GM12878 (cell line): ENCODE data around the gene CIAPIN1. TPM values are rescaled to one million over a fixed set of nuclear protein-coding genes. Genes with fewer than 3 reads are reported as not detected.
"Not testable (repeated sequence)": the region's sequence is repeated elsewhere in the genome, so short reads cannot be mapped to it uniquely, and the experiment has no call there.

ENCODE experiments used
- ATAC-seq: fragments of 200-7000 bp; cut with Tn5 transposase; 3 replicates; pipeline ENCODE4 v1.9.1; 2020; ENCODE audit warnings: mild to moderate bottlenecking, moderate library complexity
- BruUV-seq: library from RNA; stranded (reverse); fragments of 400-500 nt; replicated peaks from 2 replicates; lab custom pipeline; 2021; lab: Mats Ljungman, UMichigan
- CTCF ChIA-PET: fragments of 300-600 bp; sonication (Branson Sonifier 250); formaldehyde crosslinking; extraction: SDS; loops from one replicate; lab custom pipeline; 2021; ENCODE audit warnings: inconsistent platforms; lab: Yijun Ruan, JAX
- POLR2A ChIA-PET: fragments of 350-600 bp; formaldehyde crosslinking; extraction: SDS; loops from one replicate; lab custom pipeline; 2021; ENCODE audit warnings: inconsistent platforms; lab: Charles Lee
- RAD21 ChIA-PET: fragments of 300-600 bp; sonication (Branson Sonifier 250); formaldehyde crosslinking; loops from one replicate; lab custom pipeline; 2023; ENCODE audit warnings: antibody characterized with exemption; ENCODE audit not compliant: unreplicated experiment; lab: Charles Lee
- SMC1A ChIA-PET: fragments of 300-600 bp; sonication (Branson Sonifier 250); formaldehyde crosslinking; loops from one replicate; lab custom pipeline; 2023; ENCODE audit not compliant: unreplicated experiment, uncharacterized antibody; lab: Charles Lee
- DNase-seq: peaks from one replicate; pipeline ENCODE4 v3.0.0-alpha.2; 2011; ENCODE audit warnings: low read depth, low spot score
- FAIRE-seq: peaks from 3 replicates; lab custom pipeline; 2011; peaks lifted over from hg19 to GRCh38; lab: Jason Lieb, UNC
- H2AFZ ChIP-seq: 2 replicates; pipeline ENCODE4 v1.6.0; 2011; ENCODE audit warnings: low read depth, low read length, control low read depth; ENCODE audit not compliant: control insufficient read depth
- H3K27ac ChIP-seq: 2 replicates; pipeline ENCODE4 v1.5.1; 2011; ENCODE audit warnings: control low read depth; ENCODE audit not compliant: control insufficient read depth, insufficient read depth
- H3K27me3 ChIP-seq, 2 experiments: replicated peaks in 1 of 2; 2 replicates each; pipeline versions ENCODE4 v1.6.0 to v1.6.1; 2011; ENCODE audit warnings: low read length in 1 of 2; ENCODE audit not compliant: control insufficient read depth in 2 of 2, insufficient read depth in 2 of 2
- H3K36me3 ChIP-seq, 2 experiments: 2 replicates each; pipeline ENCODE4 v1.5.1; 2011; ENCODE audit warnings: low read length in 1 of 2; ENCODE audit not compliant: control insufficient read depth in 2 of 2, insufficient read depth in 2 of 2
- H3K4me1 ChIP-seq: 2 replicates; pipeline ENCODE4 v1.6.1; 2011; ENCODE audit warnings: mild to moderate bottlenecking, low read length, moderate library complexity, mixed read lengths; ENCODE audit not compliant: control insufficient read depth, insufficient read depth
- H3K4me2 ChIP-seq: 2 replicates; pipeline ENCODE4 v1.6.0; 2011; ENCODE audit warnings: control low read depth; ENCODE audit not compliant: control insufficient read depth, insufficient read depth
- H3K4me3 ChIP-seq: fragments of 200-600 bp; sonication (generic); 2 replicates; pipeline ENCODE4 v1.5.1; 2016
- H3K79me2 ChIP-seq: 2 replicates; pipeline ENCODE4 v1.6.0; 2011; ENCODE audit warnings: low read length; ENCODE audit not compliant: control insufficient read depth, insufficient read depth
- H3K9ac ChIP-seq: 2 replicates; pipeline ENCODE4 v1.8.0; 2011; ENCODE audit warnings: low read length, control low read depth, mixed read lengths; ENCODE audit not compliant: control insufficient read depth, insufficient read depth
- H3K9me3 ChIP-seq: replicated peaks from 3 replicates; pipeline ENCODE4 v1.5.1; 2011; ENCODE audit warnings: mild to moderate bottlenecking, low read length; ENCODE audit not compliant: control insufficient read depth, insufficient read depth
- H4K20me1 ChIP-seq: 2 replicates; pipeline ENCODE4 v1.6.0; 2011; ENCODE audit not compliant: control insufficient read depth, insufficient read depth
- BRCA1 ChIP-seq: IDR thresholded peaks from 2 replicates; pipeline ENCODE4 v1.6.1; 2011; ENCODE audit warnings: low read depth, low read length, improper control_type of control experiment
- CBX5 ChIP-seq: sonication (generic); IDR thresholded peaks from 2 replicates; pipeline ENCODE4 v1.6.1; 2016; ENCODE audit warnings: low read depth, moderate library complexity, mild to moderate bottlenecking, inconsistent platforms
- DPF2 ChIP-seq: fragments of 450-650 bp; IDR thresholded peaks from 2 replicates; pipeline ENCODE4 v1.6.1; 2017; ENCODE audit warnings: mild to moderate bottlenecking
- NFIC ChIP-seq: IDR thresholded peaks from 2 replicates; pipeline ENCODE4 v1.6.1; 2012; ENCODE audit warnings: low read depth, mild to moderate bottlenecking, inconsistent platforms, low read length, moderate library complexity
- SPI1 ChIP-seq: IDR thresholded peaks from 2 replicates; pipeline ENCODE4 v1.6.1; 2011; ENCODE audit warnings: low read depth, mild to moderate bottlenecking, low read length, moderate library complexity, borderline replicate concordance; ENCODE audit not compliant: insufficient read depth
- SREBF2 ChIP-seq: IDR thresholded peaks from 2 replicates; pipeline ENCODE4 v1.6.1; 2012; ENCODE audit warnings: mild to moderate bottlenecking, low read length
- SRF ChIP-seq, 2 experiments: IDR thresholded peaks; 2 replicates each; pipeline ENCODE4 v1.6.1; 2011; ENCODE audit warnings: low read depth in 2 of 2, low read length in 2 of 2, mild to moderate bottlenecking in 1 of 2, moderate library complexity in 1 of 2
- ZNF207 ChIP-seq: fragments of 450-650 bp; IDR thresholded peaks from 2 replicates; pipeline ENCODE4 v1.6.1; 2014; ENCODE audit warnings: antibody characterized with exemption, mild to moderate bottlenecking, borderline replicate concordance
- WGBS: methylation state at CpG from one replicate; pipeline ENCODE4 v1.1.6; 2016; ENCODE audit warnings: low lambda C conversion rate; ENCODE audit not compliant: insufficient replicate concordance, insufficient coverage; ENCODE audit errors: missing lambda C conversion rate; 5-methylcytosine and 5-hydroxymethylcytosine counted together
- in situ Hi-C: fragments of 300-500 bp; cut with MboI; formaldehyde crosslinking; loops from 9 replicates; pipeline ENCODE4 v1.14.3; 2018; ENCODE audit warnings: mixed read lengths
- intact Hi-C: fragments of 100-400 bp; cut with micrococcal nuclease; formaldehyde crosslinking; loops from one replicate; pipeline ENCODE4 v1.14.2; 2022; ENCODE audit not compliant: unreplicated experiment
- polyA plus RNA-seq, 11 experiments: library from polyadenylated mRNA; depleted of rRNA in 4 of 11; unstranded in 6 of 11; stranded (reverse) in 5 of 11; fragments of >200 nt; fragmentation: Nextera tagmentation in 4 of 11; fragmentation: Illumina TruSeq in 1 of 11; extraction: Ambion mirVana in 4 of 11; extraction: Trizol in 1 of 11; gene quantifications; 1 replicate in 1 of 11; 2 replicates in 10 of 11; pipeline versions ENCODE4 v1.2.1 to v1.2.3, GENCODE V29; 2011 to 2016; ENCODE audit warnings: inconsistent platforms in 2 of 11, missing spikeins in 2 of 11, low read depth in 1 of 11
- total RNA-seq, 4 experiments: library from RNA; depleted of rRNA in 3 of 4; stranded (reverse); fragments of >200 nt in 3 of 4; fragmentation: Illumina TruSeq in 1 of 4; extraction: Trizol in 1 of 4; gene quantifications; 2 replicates each; pipeline versions ENCODE4 v1.2.1 to v1.2.3, GENCODE V29; 2013 to 2021
- TF ChIP-seq, protein P1 (sequence below): fragments of 450-650 bp; IDR thresholded peaks from 2 replicates; pipeline ENCODE4 v1.6.1; 2016; ENCODE audit warnings: mild to moderate bottlenecking
- TF ChIP-seq, protein P2 (sequence below): fragments of 450-650 bp; IDR thresholded peaks from 2 replicates; pipeline ENCODE4 v1.6.1; 2017; ENCODE audit warnings: antibody characterized with exemption, mild to moderate bottlenecking, moderate library complexity
- TF ChIP-seq, protein P3 (sequence below): IDR thresholded peaks from 2 replicates; pipeline ENCODE4 v1.6.1; 2011; ENCODE audit warnings: low read depth, low read length, improper control_type of control experiment, borderline replicate concordance

The CIAPIN1 gene
- total and polyA plus RNA-seq, 10 of the 15 experiments (the other 5 are each of a cell fraction or from before 2014, with no cell fraction given) = 46.2 to 150 (median 54.3) TPM

DNA sequence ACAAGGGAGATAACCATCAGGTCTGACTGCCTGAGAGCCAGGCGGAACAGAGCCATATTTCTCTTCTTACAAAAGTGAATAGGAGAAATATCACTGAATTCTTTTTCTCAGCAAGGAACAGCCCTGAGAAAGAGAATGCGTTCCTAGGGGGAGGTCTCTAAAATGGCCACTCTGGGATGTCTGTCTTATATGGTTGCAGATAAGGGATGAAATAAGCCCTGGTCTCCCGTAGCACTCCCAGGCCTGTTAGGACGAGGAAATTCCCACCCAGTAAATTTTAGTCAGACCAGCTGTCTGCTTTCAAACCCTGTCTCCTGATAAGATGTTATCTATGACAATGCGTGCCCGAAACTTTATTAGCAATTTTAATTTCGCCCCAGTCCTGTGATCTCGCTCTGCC, 7.2 kb downstream of the CIAPIN1 start:
- DNase-seq, H3K4me3 ChIP-seq, H3K4me2 ChIP-seq, H3K9ac ChIP-seq, SMC1A ChIA-PET, FAIRE-seq, H3K27me3 ChIP-seq, H4K20me1 ChIP-seq, BruUV-seq: not testable (repeated sequence)
- WGBS = 95% methylated on average over 8 of the region's 8 CpGs
- CTCF ChIA-PET = interaction anchor here (1.0 to 3.7 kb wide), 2 partner anchors 10 to 22 kb away, joined by 3 to 17 read pairs; no protein-coding TSS in a partner anchor
- TF ChIP-seq, protein P1, sequence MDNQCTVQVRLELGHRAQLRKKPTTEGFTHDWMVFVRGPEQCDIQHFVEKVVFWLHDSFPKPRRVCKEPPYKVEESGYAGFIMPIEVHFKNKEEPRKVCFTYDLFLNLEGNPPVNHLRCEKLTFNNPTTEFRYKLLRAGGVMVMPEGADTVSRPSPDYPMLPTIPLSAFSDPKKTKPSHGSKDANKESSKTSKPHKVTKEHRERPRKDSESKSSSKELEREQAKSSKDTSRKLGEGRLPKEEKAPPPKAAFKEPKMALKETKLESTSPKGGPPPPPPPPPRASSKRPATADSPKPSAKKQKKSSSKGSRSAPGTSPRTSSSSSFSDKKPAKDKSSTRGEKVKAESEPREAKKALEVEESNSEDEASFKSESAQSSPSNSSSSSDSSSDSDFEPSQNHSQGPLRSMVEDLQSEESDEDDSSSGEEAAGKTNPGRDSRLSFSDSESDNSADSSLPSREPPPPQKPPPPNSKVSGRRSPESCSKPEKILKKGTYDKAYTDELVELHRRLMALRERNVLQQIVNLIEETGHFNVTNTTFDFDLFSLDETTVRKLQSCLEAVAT = peak; percentile 53; the same call in 1 of the 2 replicates
- TF ChIP-seq CBX5 = peak; percentile 67; the same call in 1 of the 2 replicates
- TF ChIP-seq, all 136 proteins: peak for 2; not testable (repeated sequence) for 134
- H3K4me1 ChIP-seq, ATAC-seq, H3K79me2 ChIP-seq, H3K9me3 ChIP-seq, H3K27ac ChIP-seq, RAD21 ChIA-PET, H2AFZ ChIP-seq, in situ Hi-C loops: not testable (repeated sequence)
- intact Hi-C loops = loop anchor here (10.0 kb wide), 1 partner anchor 685 kb away; the partner anchor contains the start of gene CFAP20
- H3K36me3 ChIP-seq = peaks cover 7 to 14% of the 10 kb centered on the region in 2 experiments
- POLR2A ChIA-PET = interaction anchor here (1.6 kb wide), 1 partner anchor 8 kb away, joined by 4 read pairs; the partner anchor contains the start of genes CIAPIN1 and COQ9

DNA sequence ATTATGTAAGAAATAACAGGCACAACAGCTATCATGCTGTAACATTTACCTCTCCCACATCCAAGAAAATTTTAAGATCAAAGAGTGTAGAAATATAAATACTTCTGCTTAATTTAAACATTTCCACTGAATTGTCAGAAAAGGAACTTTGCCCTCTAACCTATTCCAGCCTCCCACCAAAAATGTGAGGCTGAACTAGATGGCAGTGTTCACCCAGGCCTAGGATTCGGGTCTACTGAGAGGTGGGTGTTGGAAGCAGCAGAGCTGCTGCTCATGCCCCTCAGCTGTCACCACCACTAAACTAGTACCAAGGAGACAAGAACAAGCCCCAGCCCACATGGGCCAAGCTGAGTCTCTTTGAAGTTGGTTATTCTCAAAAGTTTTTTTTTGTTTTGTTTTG, 11.3 kb downstream of the CIAPIN1 start:
- ChIA-PET POLR2A (interaction anchor here (0.6 to 1.0 kb wide), 2 partner anchors 9 to 44 kb away, joined by 3 to 4 read pairs; no protein-coding TSS in a partner anchor), SMC1A (interaction anchor here (1.1 kb wide), 1 partner anchor 9 kb away, joined by 3 read pairs; no protein-coding TSS in a partner anchor), CTCF (interaction anchor here (0.5 to 1.4 kb wide), 4 partner anchors 11 to 729 kb away, joined by 3 to 4 read pairs (median 3); partner anchors contain the start of genes CIAPIN1 and COQ9), RAD21 (no interaction called here)
- Histone ChIP-seq H2AFZ (no peak overlapping the region), H3K27ac (no peak overlapping the region), H3K4me3 (no peak overlapping the region), H3K79me2 (no peaks in the 10 kb centered on the region), H4K20me1 (no peaks in the 10 kb centered on the region), H3K4me1 (no peaks in the 10 kb centered on the region), H3K9me3 (peaks cover 5% of the 10 kb centered on the region; the same call in 1 of the 3 replicates), H3K36me3 (peaks cover 14 to 33% of the 10 kb centered on the region in 2 experiments), H3K4me2 (no peak overlapping the region), H3K9ac (no peak overlapping the region), H3K27me3 (no peaks in the 10 kb centered on the region)
- no peak for DNase-seq
- no TSS peak for BruUV-seq
- ATAC-seq = no peak
- intact Hi-C loops = no loop called here
- in situ Hi-C loops = no loop called here
- WGBS = 64% methylated on average over 1 of the region's 1 CpG
- FAIRE-seq = no peak
- no peak for TF ChIP-seq DPF2
- no peak for TF ChIP-seq ZNF207
- no peak for TF ChIP-seq SPI1
- no peak for TF ChIP-seq NFIC
- TF ChIP-seq, protein P2, sequence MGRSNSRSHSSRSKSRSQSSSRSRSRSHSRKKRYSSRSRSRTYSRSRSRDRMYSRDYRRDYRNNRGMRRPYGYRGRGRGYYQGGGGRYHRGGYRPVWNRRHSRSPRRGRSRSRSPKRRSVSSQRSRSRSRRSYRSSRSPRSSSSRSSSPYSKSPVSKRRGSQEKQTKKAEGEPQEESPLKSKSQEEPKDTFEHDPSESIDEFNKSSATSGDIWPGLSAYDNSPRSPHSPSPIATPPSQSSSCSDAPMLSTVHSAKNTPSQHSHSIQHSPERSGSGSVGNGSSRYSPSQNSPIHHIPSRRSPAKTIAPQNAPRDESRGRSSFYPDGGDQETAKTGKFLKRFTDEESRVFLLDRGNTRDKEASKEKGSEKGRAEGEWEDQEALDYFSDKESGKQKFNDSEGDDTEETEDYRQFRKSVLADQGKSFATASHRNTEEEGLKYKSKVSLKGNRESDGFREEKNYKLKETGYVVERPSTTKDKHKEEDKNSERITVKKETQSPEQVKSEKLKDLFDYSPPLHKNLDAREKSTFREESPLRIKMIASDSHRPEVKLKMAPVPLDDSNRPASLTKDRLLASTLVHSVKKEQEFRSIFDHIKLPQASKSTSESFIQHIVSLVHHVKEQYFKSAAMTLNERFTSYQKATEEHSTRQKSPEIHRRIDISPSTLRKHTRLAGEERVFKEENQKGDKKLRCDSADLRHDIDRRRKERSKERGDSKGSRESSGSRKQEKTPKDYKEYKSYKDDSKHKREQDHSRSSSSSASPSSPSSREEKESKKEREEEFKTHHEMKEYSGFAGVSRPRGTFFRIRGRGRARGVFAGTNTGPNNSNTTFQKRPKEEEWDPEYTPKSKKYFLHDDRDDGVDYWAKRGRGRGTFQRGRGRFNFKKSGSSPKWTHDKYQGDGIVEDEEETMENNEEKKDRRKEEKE = no peak
- no peak for TF ChIP-seq SRF (IDR thresholded peaks at IDR 0.05; ENCODE audit: low read depth in 2 of 2, low read length in 2 of 2)
- TF ChIP-seq, protein P3, sequence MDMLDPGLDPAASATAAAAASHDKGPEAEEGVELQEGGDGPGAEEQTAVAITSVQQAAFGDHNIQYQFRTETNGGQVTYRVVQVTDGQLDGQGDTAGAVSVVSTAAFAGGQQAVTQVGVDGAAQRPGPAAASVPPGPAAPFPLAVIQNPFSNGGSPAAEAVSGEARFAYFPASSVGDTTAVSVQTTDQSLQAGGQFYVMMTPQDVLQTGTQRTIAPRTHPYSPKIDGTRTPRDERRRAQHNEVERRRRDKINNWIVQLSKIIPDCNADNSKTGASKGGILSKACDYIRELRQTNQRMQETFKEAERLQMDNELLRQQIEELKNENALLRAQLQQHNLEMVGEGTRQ = no peak
- no peak for TF ChIP-seq SREBF2
- TF ChIP-seq BRCA1 = no peak
